CD14-positive monocyte (primary cell): ENCODE measurements around the gene ERBB3. TPM values are rescaled to one million over a fixed set of nuclear protein-coding genes. Genes with fewer than 3 reads are reported as not detected.
"Not testable (repeated sequence)": the region's sequence is repeated elsewhere in the genome, so short reads cannot be mapped to it uniquely, and the experiment has no call there.

Experiments used
- DNase-seq, 3 donors: peaks; one replicate each; pipeline ENCODE4 v3.0.0-alpha.2; 2011 to 2022
- H2AFZ ChIP-seq: 2 replicates; pipeline ENCODE4 v1.6.0; 2012; ENCODE audit warnings: mild to moderate bottlenecking, low read depth, low read length, inconsistent platforms; ENCODE audit not compliant: insufficient read depth, poor library complexity, severe bottlenecking
- H3K27ac ChIP-seq, 2 donors: 1 replicate in 1 of 2; 2 replicates in 1 of 2; pipeline ENCODE4 v1.5.1; 2012 to 2013; ENCODE audit warnings: low read length in 2 of 2, control low read depth in 1 of 2, inconsistent platforms in 1 of 2, low read depth in 1 of 2, mild to moderate bottlenecking in 1 of 2
- H3K27me3 ChIP-seq, 2 donors: one replicate each; pipeline versions ENCODE4 v1.6.0 to v1.6.1; 2011 to 2013; ENCODE audit warnings: low read length in 2 of 2; ENCODE audit not compliant: control insufficient read depth in 2 of 2, insufficient read depth in 2 of 2
- H3K36me3 ChIP-seq, 2 donors: replicated peaks in 1 of 2; 1 replicate in 1 of 2; 2 replicates in 1 of 2; pipeline versions ENCODE4 v1.5.1 to v1.6.1; 2012 to 2013; ENCODE audit warnings: low read length in 2 of 2, control low read depth in 1 of 2, inconsistent platforms in 1 of 2, mild to moderate bottlenecking in 1 of 2; ENCODE audit not compliant: insufficient read depth in 2 of 2, control insufficient read depth in 1 of 2
- H3K4me1 ChIP-seq, 2 donors: 1 replicate in 1 of 2; 2 replicates in 1 of 2; pipeline versions ENCODE4 v1.5.1 to v1.6.1; 2012 to 2013; ENCODE audit warnings: low read length in 2 of 2, control low read depth in 1 of 2, inconsistent platforms in 1 of 2, mild to moderate bottlenecking in 1 of 2, moderate library complexity in 1 of 2; ENCODE audit not compliant: insufficient read depth in 2 of 2, control insufficient read depth in 1 of 2
- H3K4me2 ChIP-seq: replicated peaks from 2 replicates; pipeline ENCODE3; 2012; ENCODE audit warnings: low read length, moderate library complexity, mild to moderate bottlenecking; ENCODE audit not compliant: poor library complexity, severe bottlenecking; ENCODE audit errors: extremely low read depth
- H3K4me3 ChIP-seq, 3 experiments: fragments of 200-600 bp in 1 of 3; sonication (generic) in 1 of 3; replicated peaks in 1 of 3; 1 replicate in 2 of 3; 2 replicates in 1 of 3; pipeline ENCODE4 v1.5.1; 2011 to 2013; ENCODE audit warnings: low read length in 3 of 3, mild to moderate bottlenecking in 3 of 3, control low read depth in 2 of 3, low read depth in 2 of 3, inconsistent platforms in 1 of 3, moderate library complexity in 1 of 3
- H3K79me2 ChIP-seq: 2 replicates; pipeline ENCODE4 v1.6.0; 2012; ENCODE audit warnings: mild to moderate bottlenecking, control low read depth, inconsistent platforms, low read length, moderate library complexity; ENCODE audit not compliant: insufficient read depth
- H3K9ac ChIP-seq: 2 replicates; pipeline ENCODE4 v1.6.0; 2017; ENCODE audit warnings: low read length, mild to moderate bottlenecking; ENCODE audit not compliant: insufficient read depth, poor library complexity, severe bottlenecking
- H3K9me3 ChIP-seq, 2 donors: replicated peaks in 1 of 2; 1 replicate in 1 of 2; 2 replicates in 1 of 2; pipeline versions ENCODE4 v1.5.1 to v1.6.1; 2012 to 2013; ENCODE audit warnings: low read length in 2 of 2, control low read depth in 1 of 2; ENCODE audit not compliant: control insufficient read depth in 1 of 2, insufficient read depth in 1 of 2
- H4K20me1 ChIP-seq: 2 replicates; pipeline ENCODE4 v1.6.0; 2012; ENCODE audit warnings: mild to moderate bottlenecking, low read length, control low read depth, moderate library complexity; ENCODE audit not compliant: insufficient read depth
- H3K27ac Mint-ChIP-seq, 7 donors: one replicate each; pipeline ENCODE4 v1.8.0; 2020; ENCODE audit warnings: mild to moderate bottlenecking in 7 of 7, mixed read lengths in 7 of 7, moderate library complexity in 6 of 7, inconsistent platforms in 2 of 7
- H3K27me3 Mint-ChIP-seq, 3 donors: one replicate each; pipeline ENCODE4 v1.8.0; 2021 to 2022; ENCODE audit warnings: low read depth in 3 of 3, mild to moderate bottlenecking in 3 of 3, mixed read lengths in 3 of 3, moderate library complexity in 3 of 3, inconsistent platforms in 1 of 3
- H3K36me3 Mint-ChIP-seq, 2 donors: one replicate each; pipeline ENCODE4 v1.8.0; 2020; ENCODE audit warnings: mixed read lengths in 2 of 2, inconsistent platforms in 1 of 2, mild to moderate bottlenecking in 1 of 2
- H3K4me1 Mint-ChIP-seq: one replicate; pipeline ENCODE4 v1.8.0; 2020; ENCODE audit warnings: mild to moderate bottlenecking, mixed read lengths
- H3K4me3 Mint-ChIP-seq, 2 donors: one replicate each; pipeline ENCODE4 v1.8.0; 2020; ENCODE audit warnings: mild to moderate bottlenecking in 2 of 2, mixed read lengths in 2 of 2, moderate library complexity in 1 of 2
- H3K9me3 Mint-ChIP-seq, 7 donors: one replicate each; pipeline ENCODE4 v1.8.0; 2020 to 2022; ENCODE audit warnings: mixed read lengths in 7 of 7, mild to moderate bottlenecking in 6 of 7, moderate library complexity in 6 of 7, inconsistent platforms in 2 of 7
- CTCF ChIP-seq: fragments of 200-600 bp; IDR thresholded peaks from one replicate; pipeline ENCODE4 v1.8.0; 2022; ENCODE audit warnings: antibody characterized with exemption, mild to moderate bottlenecking
- WGBS: methylation state at CpG from one replicate; pipeline ENCODE4 v1.1.5; 2013; ENCODE audit warnings: missing lambda C conversion rate; ENCODE audit not compliant: insufficient coverage; 5-methylcytosine and 5-hydroxymethylcytosine counted together
- intact Hi-C, 2 donors: fragments of 100-400 bp; cut with micrococcal nuclease; formaldehyde crosslinking; loops; one replicate each; pipeline versions ENCODE4 v1.15.0 to v1.15.1; 2023
- polyA plus RNA-seq, 3 donors: library from polyadenylated mRNA; depleted of rRNA in 1 of 3; unstranded in 2 of 3; stranded (reverse) in 1 of 3; fragments of 300-500 nt in 2 of 3; fragments of >200 nt in 1 of 3; fragmentation: Illumina TruSeq in 2 of 3; gene quantifications; 1 replicate in 2 of 3; 2 replicates in 1 of 3; pipeline ENCODE4 v1.2.3, GENCODE V29; 2012 to 2021

The ERBB3 gene
- polyA plus RNA-seq, 3 donors, result 0.01 TPM; not detected in 2

- H3K4me3 Mint-ChIP-seq, result no peak overlapping the region
- Histone ChIP-seq H3K27ac (no peak overlapping the region), H3K27me3 (no peaks in the 10 kb centered on the region), H3K4me3 (no peak overlapping the region), H3K4me2 (no peak overlapping the region), H3K9me3 (no peaks in the 10 kb centered on the region), H3K79me2 (no peaks in the 10 kb centered on the region), H3K4me1 (no peaks in the 10 kb centered on the region), H2AFZ (no peak overlapping the region), H3K36me3 (no peaks in the 10 kb centered on the region), H4K20me1 (no peaks in the 10 kb centered on the region), H3K9ac (no peak overlapping the region)
- H3K36me3 Mint-ChIP-seq, result no peaks in the 10 kb centered on the region
- intact Hi-C loops, result no loop called here
- H3K9me3 Mint-ChIP-seq, result peaks cover 0 to 4% (median 0%) of the 10 kb centered on the region in 7 donors
- H3K4me1 Mint-ChIP-seq, result peaks cover 3% of the 10 kb centered on the region
- peaks cover 2 to 7% (median 4%) of the 10 kb centered on the region in 3 donors for H3K27me3 Mint-ChIP-seq
- no peak for TF ChIP-seq CTCF
- no peak for DNase-seq
- no peak overlapping the region for H3K27ac Mint-ChIP-seq
- WGBS, result 96% methylated on average over 4 of the region's 4 CpGs
Observed at GRCh38 chr12:56071648-56072047, 8.3 kb upstream of the ERBB3 start.

DNA sequence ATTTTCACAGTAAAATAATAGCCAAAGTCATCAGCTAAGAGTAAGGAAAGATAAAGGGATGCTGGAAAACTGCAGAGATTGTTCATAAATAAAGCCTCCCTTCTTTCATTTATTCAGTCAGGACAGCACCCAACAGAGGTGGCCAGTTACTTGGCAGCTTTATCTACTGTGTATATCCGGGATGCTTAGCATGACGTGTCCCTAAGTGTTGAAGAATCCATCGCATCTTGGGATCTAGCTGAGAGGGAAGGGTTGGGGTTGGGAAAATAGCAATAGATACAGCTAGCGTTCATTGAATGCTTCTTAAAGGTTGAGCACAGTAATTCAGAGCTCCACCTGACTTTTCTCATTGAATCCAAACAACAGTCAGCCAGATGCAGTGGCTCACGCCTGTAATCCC, 5.6 kb upstream of the ERBB3 start:
- no peaks in the 10 kb centered on the region for H4K20me1 ChIP-seq
- H3K9ac ChIP-seq, result no peak overlapping the region
- no peak overlapping the region for H3K27ac Mint-ChIP-seq
- no peak overlapping the region for H3K4me2 ChIP-seq
- no peak overlapping the region for H3K27ac ChIP-seq
- no peak overlapping the region for H2AFZ ChIP-seq
- H3K9me3 ChIP-seq, result no peaks in the 10 kb centered on the region
- TF ChIP-seq CTCF, result no peak
- intact Hi-C loops, result no loop called here
- H3K4me1 ChIP-seq, result peaks cover 7 to 8% of the 10 kb centered on the region in 2 donors
- H3K27me3 Mint-ChIP-seq, result peaks cover 2 to 20% (median 4%) of the 10 kb centered on the region in 3 donors
- H3K4me1 Mint-ChIP-seq, result peaks cover 10% of the 10 kb centered on the region
- no peaks in the 10 kb centered on the region for H3K36me3 Mint-ChIP-seq
- peaks cover 0 to 4% of the 10 kb centered on the region in 2 donors for H3K27me3 ChIP-seq
- WGBS, result 100% methylated on average over 1 of the region's 5 CpGs
- no peaks in the 10 kb centered on the region for H3K79me2 ChIP-seq
- no peak overlapping the region for H3K4me3 ChIP-seq
- H3K36me3 ChIP-seq, result no peaks in the 10 kb centered on the region
- no peak overlapping the region for H3K4me3 Mint-ChIP-seq
- DNase-seq, result no peak
- H3K9me3 Mint-ChIP-seq, result peaks cover 0 to 2% (median 0%) of the 10 kb centered on the region in 7 donors

- Histone ChIP-seq H3K27me3 (peaks cover 6 to 27% of the 10 kb centered on the region in 2 donors), H3K4me1 (peaks cover 20 to 21% of the 10 kb centered on the region in 2 donors)
- H3K4me3 ChIP-seq, H3K4me2 ChIP-seq, H2AFZ ChIP-seq, H3K9ac ChIP-seq, DNase-seq, H3K36me3 Mint-ChIP-seq, H4K20me1 ChIP-seq, H3K9me3 ChIP-seq, H3K9me3 Mint-ChIP-seq, H3K27ac ChIP-seq, H3K27ac Mint-ChIP-seq, intact Hi-C loops, H3K36me3 ChIP-seq, H3K79me2 ChIP-seq: not testable (repeated sequence)
- WGBS, result 100% methylated on average over 2 of the region's 9 CpGs
- Mint-ChIP-seq H3K4me3 (peak overlapping the region in 1 of 2 donors; percentile 39), H3K27me3 (peaks cover 18 to 50% (median 37%) of the 10 kb centered on the region in 3 donors), H3K4me1 (peaks cover 19% of the 10 kb centered on the region)
Observed at GRCh38 chr12:56077966-56078365, 2.0 kb upstream of the ERBB3 start.
